H1 (cell line): ENCODE results near the gene ARHGAP24. TPM values are rescaled to one million over a fixed set of nuclear protein-coding genes. Genes with fewer than 3 reads are reported as not detected.

ENCODE experiments used
- CTCF ChIA-PET: fragments of 300-600 bp; sonication (Branson Sonifier 250); formaldehyde crosslinking; loops from one replicate; lab custom pipeline; 2021; ENCODE audit not compliant: partially characterized antibody; lab: Charles Lee
- POLR2A ChIA-PET: fragments of 300-600 bp; sonication (Branson Sonifier 250); formaldehyde crosslinking; loops from one replicate; lab custom pipeline; 2021; ENCODE audit warnings: inconsistent platforms; ENCODE audit not compliant: partially characterized antibody; lab: Charles Lee
- DNase-seq, 2 experiments: peaks; one replicate each; pipeline versions ENCODE4 v3.0.0 to v3.0.0-alpha.2; 2010 to 2022; ENCODE audit warnings: low spot score in 2 of 2, low read depth in 1 of 2, mixed read lengths in 1 of 2
- FAIRE-seq: peaks from 2 replicates; lab custom pipeline; 2011; peaks lifted over from hg19 to GRCh38; lab: Jason Lieb, UNC
- H2AFZ ChIP-seq: 2 replicates; pipeline ENCODE4 v1.8.1; 2012; ENCODE audit warnings: low read length, inconsistent platforms
- H2AK5ac ChIP-seq: 2 replicates; pipeline ENCODE4 v1.6.1; 2013; ENCODE audit warnings: low read depth, low read length
- H2BK120ac ChIP-seq: replicated peaks from 2 replicates; pipeline ENCODE3; 2013; ENCODE audit warnings: low read depth, low read length, inconsistent platforms
- H2BK12ac ChIP-seq: 2 replicates; pipeline ENCODE4 v1.6.1; 2013; ENCODE audit warnings: low read depth, low read length
- H2BK15ac ChIP-seq: 2 replicates; pipeline ENCODE4 v1.6.1; 2013; ENCODE audit warnings: low read length
- H2BK20ac ChIP-seq: 2 replicates; pipeline ENCODE4 v1.6.1; 2013; ENCODE audit warnings: low read length
- H2BK5ac ChIP-seq: 2 replicates; pipeline ENCODE4 v1.6.1; 2013; ENCODE audit warnings: low read depth, low read length
- H3K14ac ChIP-seq: 2 replicates; pipeline ENCODE4 v1.6.1; 2013; ENCODE audit warnings: inconsistent platforms; ENCODE audit not compliant: insufficient read length
- H3K18ac ChIP-seq: 2 replicates; pipeline ENCODE4 v1.6.1; 2013; ENCODE audit warnings: low read length; ENCODE audit errors: extremely low read depth
- H3K23ac ChIP-seq: 2 replicates; pipeline ENCODE4 v1.6.1; 2013; ENCODE audit warnings: inconsistent platforms; ENCODE audit not compliant: insufficient read length
- H3K23me2 ChIP-seq: 2 replicates; pipeline ENCODE4 v1.6.1; 2013; ENCODE audit warnings: low read depth, low read length
- H3K27ac ChIP-seq: 2 replicates; pipeline ENCODE4 v1.6.1; 2011; ENCODE audit warnings: low read depth, low read length, inconsistent platforms
- H3K27me3 ChIP-seq, 4 experiments: replicated peaks in 1 of 4; 1 replicate in 1 of 4; 2 replicates in 3 of 4; pipeline versions ENCODE4 v1.6.1 to v1.8.1; 2011 to 2013; ENCODE audit warnings: low read length in 3 of 4, mild to moderate bottlenecking in 3 of 4, inconsistent platforms in 2 of 4, mixed read lengths in 2 of 4, moderate library complexity in 1 of 4; ENCODE audit not compliant: control insufficient read depth in 3 of 4, insufficient read depth in 3 of 4; ENCODE audit errors: extremely low read depth in 1 of 4
- H3K36me3 ChIP-seq, 4 experiments: 2 replicates each; pipeline versions ENCODE4 v1.6.1 to v1.8.1; 2011 to 2013; ENCODE audit warnings: mild to moderate bottlenecking in 4 of 4, low read length in 3 of 4, moderate library complexity in 2 of 4, control low read depth in 1 of 4, inconsistent platforms in 1 of 4; ENCODE audit not compliant: insufficient read depth in 4 of 4, control insufficient read depth in 2 of 4
- H3K4ac ChIP-seq: replicated peaks from 2 replicates; pipeline ENCODE3; 2013; ENCODE audit warnings: low read length, low read depth, mixed read lengths, inconsistent platforms; ENCODE audit not compliant: insufficient read length
- H3K4me1 ChIP-seq, 4 experiments: replicated peaks in 1 of 4; 1 replicate in 1 of 4; 2 replicates in 3 of 4; pipeline versions ENCODE4 v1.6.1 to v1.8.1; 2011 to 2013; ENCODE audit warnings: low read length in 3 of 4, inconsistent platforms in 2 of 4, mixed read lengths in 1 of 4; ENCODE audit not compliant: insufficient read depth in 4 of 4, control insufficient read depth in 3 of 4
- H3K4me2 ChIP-seq, 2 experiments: 2 replicates each; pipeline versions ENCODE4 v1.6.1 to v1.8.1; 2011 to 2013; ENCODE audit warnings: low read depth in 2 of 2, low read length in 2 of 2, control low read depth in 1 of 2, inconsistent platforms in 1 of 2, mild to moderate bottlenecking in 1 of 2; ENCODE audit not compliant: insufficient read depth in 1 of 2
- H3K4me3 ChIP-seq, 4 experiments: fragments of 200-600, 300-600 bp in 1 of 4; sonication (generic), shearing (Covaris generic), sonication (Bioruptor Twin) in 1 of 4; 2 replicates each; pipeline versions ENCODE4 v1.5.1 to v1.8.1; 2011 to 2016; ENCODE audit warnings: low read length in 4 of 4, low read depth in 3 of 4, control low read depth in 2 of 4, inconsistent platforms in 2 of 4, mild to moderate bottlenecking in 2 of 4, mixed read lengths in 1 of 4, moderate library complexity in 1 of 4; ENCODE audit not compliant: insufficient read depth in 2 of 4; ENCODE audit errors: extremely low read depth in 1 of 4
- H3K56ac ChIP-seq: replicated peaks from 2 replicates; pipeline ENCODE3; 2013; ENCODE audit warnings: low read depth, mild to moderate bottlenecking, mixed read lengths, low read length, inconsistent platforms; ENCODE audit not compliant: insufficient read length
- H3K79me1 ChIP-seq: 2 replicates; pipeline ENCODE4 v1.6.1; 2013; ENCODE audit warnings: low read depth, low read length, control low read depth
- H3K79me2 ChIP-seq, 2 experiments: 2 replicates each; pipeline versions ENCODE4 v1.6.1 to v1.8.1; 2012 to 2013; ENCODE audit warnings: low read length in 2 of 2, mild to moderate bottlenecking in 2 of 2, inconsistent platforms in 1 of 2; ENCODE audit not compliant: insufficient read depth in 2 of 2, control insufficient read depth in 1 of 2
- H3K9ac ChIP-seq, 4 experiments: replicated peaks in 1 of 4; 1 replicate in 1 of 4; 2 replicates in 3 of 4; pipeline versions ENCODE4 v1.6.1 to v1.8.1; 2011 to 2013; ENCODE audit warnings: low read depth in 3 of 4, low read length in 3 of 4, control low read depth in 2 of 4, mild to moderate bottlenecking in 2 of 4, moderate library complexity in 2 of 4, inconsistent platforms in 1 of 4; ENCODE audit errors: extremely low read depth in 1 of 4
- H3K9me3 ChIP-seq, 2 experiments: 2 replicates each; pipeline versions ENCODE4 v1.6.1 to v1.8.1; 2012 to 2013; ENCODE audit warnings: mild to moderate bottlenecking in 2 of 2, moderate library complexity in 2 of 2, control low read depth in 1 of 2, inconsistent platforms in 1 of 2, low read depth in 1 of 2, low read length in 1 of 2, mixed read lengths in 1 of 2; ENCODE audit not compliant: insufficient read depth in 2 of 2
- H4K20me1 ChIP-seq, 2 experiments: replicated peaks in 1 of 2; 2 replicates each; pipeline versions ENCODE3 to v1.8.1; 2011 to 2013; ENCODE audit warnings: inconsistent platforms in 2 of 2, low read length in 2 of 2, mild to moderate bottlenecking in 1 of 2; ENCODE audit not compliant: insufficient read depth in 2 of 2, control insufficient read depth in 1 of 2
- H4K5ac ChIP-seq: 2 replicates; pipeline ENCODE4 v1.6.1; 2013; ENCODE audit warnings: low read length, low read depth, mixed read lengths, inconsistent platforms; ENCODE audit not compliant: insufficient read length
- H4K8ac ChIP-seq: 2 replicates; pipeline ENCODE4 v1.8.0; 2013; ENCODE audit warnings: mild to moderate bottlenecking, moderate library complexity, low read length, inconsistent platforms; ENCODE audit not compliant: insufficient read depth; ENCODE audit errors: extremely low read depth
- H4K91ac ChIP-seq: replicated peaks from 2 replicates; pipeline ENCODE3; 2013; ENCODE audit warnings: low read length, mixed read lengths, inconsistent platforms; ENCODE audit not compliant: insufficient read length
- ATF2 ChIP-seq: IDR thresholded peaks from 2 replicates; pipeline ENCODE4 v1.6.1; 2012; ENCODE audit warnings: low read length, inconsistent platforms
- RNF2 ChIP-seq: fragments of 200-900, 300-1000 bp; sonication (generic); IDR thresholded peaks from 2 replicates; pipeline ENCODE4 v1.7.1; 2016; ENCODE audit warnings: borderline replicate concordance, low read depth, mild to moderate bottlenecking, antibody characterized with exemption, low read length; ENCODE audit not compliant: poor library complexity, severe bottlenecking; ENCODE audit errors: missing control alignments
- TEAD4 ChIP-seq: IDR thresholded peaks from 2 replicates; pipeline ENCODE4 v1.6.1; 2012; ENCODE audit warnings: low read depth, low read length, inconsistent platforms, mixed read lengths
- YY1 ChIP-seq: IDR thresholded peaks from 2 replicates; pipeline ENCODE4 v1.6.1; 2011; ENCODE audit warnings: low read depth, mild to moderate bottlenecking, low read length
- WGBS, 2 experiments: shearing (Covaris generic) in 1 of 2; methylation state at CpG; one replicate each; pipeline versions ENCODE4 v1.1.6 to v1.1.7; 2013 to 2015; ENCODE audit warnings: low lambda C conversion rate in 2 of 2, mixed read lengths in 2 of 2, inconsistent platforms in 1 of 2, low coverage in 1 of 2, missing lambda C conversion rate in 1 of 2; ENCODE audit not compliant: insufficient replicate concordance in 2 of 2, insufficient coverage in 1 of 2, insufficient read length in 1 of 2; ENCODE audit errors: extremely low coverage in 1 of 2, missing lambda C conversion rate in 1 of 2; 5-methylcytosine and 5-hydroxymethylcytosine counted together
- polyA plus RNA-seq, 7 experiments: library from polyadenylated mRNA; depleted of rRNA in 3 of 7; stranded (reverse) in 5 of 7; unstranded in 2 of 7; fragments of >200 nt in 5 of 7; fragments of 200-250 nt in 2 of 7; gene quantifications; 1 replicate in 5 of 7; 2 replicates in 1 of 7; 4 replicates in 1 of 7; pipeline versions ENCODE4 v1.2.1 to v1.2.3, GENCODE V29; 2011 to 2013; ENCODE audit warnings: missing spikeins in 2 of 7, mixed read lengths in 2 of 7
- total RNA-seq: library from RNA; stranded (reverse); fragmentation: NEBNext Ultra II Directional; extraction: Animal tissue kit (Norgen Biotek cat#: 25700); gene quantifications from 2 replicates; pipeline ENCODE4 v1.2.1, GENCODE V29; 2021

ARHGAP24 gene
- total and polyA plus RNA-seq, 2 of the 8 experiments (the other 6 are each of a cell fraction or from before 2014, with no cell fraction given) = 0.08 to 0.50 TPM

GRCh38 chr4:85595796-85596559, 121.0 kb downstream of the ARHGAP24 start:
- Histone ChIP-seq H3K27me3 (no peaks in the 10 kb centered on the region), H3K4me2 (no peak overlapping the region), H3K23ac (no peak overlapping the region), H3K27ac (no peak overlapping the region), H2AFZ (no peak overlapping the region), H2BK5ac (no peak overlapping the region), H3K79me1 (no peaks in the 10 kb centered on the region), H3K23me2 (no peaks in the 10 kb centered on the region), H4K5ac (no peak overlapping the region), H3K4me1 (no peaks in the 10 kb centered on the region), H3K4ac (no peak overlapping the region), H3K14ac (no peak overlapping the region), H2AK5ac (no peak overlapping the region), H4K91ac (no peak overlapping the region), H3K18ac (no peak overlapping the region), H3K56ac (no peak overlapping the region), H2BK12ac (no peak overlapping the region), H2BK20ac (no peak overlapping the region), H2BK15ac (no peak overlapping the region), H3K4me3 (no peak overlapping the region), H4K20me1 (no peaks in the 10 kb centered on the region), H3K9me3 (no peaks in the 10 kb centered on the region), H2BK120ac (no peak overlapping the region), H3K79me2 (no peaks in the 10 kb centered on the region), H3K36me3 (no peaks in the 10 kb centered on the region; a peak in 1 of 8 replicates), H3K9ac (no peak overlapping the region), H4K8ac (no peak overlapping the region)
- POLR2A ChIA-PET = no interaction called here
- CTCF ChIA-PET = interaction anchor here (0.6 kb wide), 1 partner anchor 35 kb away, joined by 3 read pairs; no protein-coding TSS in a partner anchor
- no peak for FAIRE-seq
- WGBS, 2 experiments = 67% methylated on average over 1 of the region's 1 CpG; no CpG with 5 or more reads in 1 of the 2 experiments
- DNase-seq = no peak
- TF ChIP-seq YY1 = no peak
- TF ChIP-seq ATF2 = no peak
- TF ChIP-seq TEAD4 = no peak
- no peak for TF ChIP-seq RNF2
